ENCODE measurements around the gene UBE3C. TPM values are rescaled to one million over a fixed set of nuclear protein-coding genes. Genes with fewer than 3 reads are reported as not detected.

UBE3C gene
- total and polyA plus RNA-seq, 11 donors: 11.0 to 57.5 (median 48.1) TPM

DNA sequence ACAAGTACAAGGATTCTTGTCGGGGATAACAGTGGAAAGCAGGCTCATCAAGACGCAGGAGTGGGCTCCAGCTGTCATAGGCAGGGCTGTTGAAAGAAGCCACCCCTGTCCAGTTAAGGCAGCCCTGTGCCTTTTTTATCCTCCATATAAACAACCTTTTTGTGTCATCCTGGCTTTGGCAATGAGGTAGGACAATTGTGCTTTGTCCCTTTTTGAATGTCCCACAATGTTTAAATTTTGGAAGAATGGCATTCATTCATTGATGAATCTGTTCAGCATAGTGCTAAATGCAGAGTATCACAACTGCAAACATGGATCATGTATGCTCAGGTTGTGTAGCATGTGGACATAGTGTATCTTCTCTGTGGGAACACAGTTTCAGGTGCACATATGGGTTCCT lies 66.7 kb downstream of the UBE3C start:
- Histone ChIP-seq H3K9me3 (no peaks in the 10 kb centered on the region), H3K36me3 (peaks cover 0 to 93% (median 78%) of the 10 kb centered on the region in 9 donors), H3K27me3 (no peaks in the 10 kb centered on the region), H3K4me3 (no peak overlapping the region), H3K27ac (no peak overlapping the region), H3K4me1 (peaks cover 0 to 1% (median 0%) of the 10 kb centered on the region in 12 donors)
- ATAC-seq (no peak), DNase-seq (no peak)
- TF ChIP-seq POLR2A (IDR thresholded peaks at IDR 0.05): no peak
- TF ChIP-seq, protein P1, sequence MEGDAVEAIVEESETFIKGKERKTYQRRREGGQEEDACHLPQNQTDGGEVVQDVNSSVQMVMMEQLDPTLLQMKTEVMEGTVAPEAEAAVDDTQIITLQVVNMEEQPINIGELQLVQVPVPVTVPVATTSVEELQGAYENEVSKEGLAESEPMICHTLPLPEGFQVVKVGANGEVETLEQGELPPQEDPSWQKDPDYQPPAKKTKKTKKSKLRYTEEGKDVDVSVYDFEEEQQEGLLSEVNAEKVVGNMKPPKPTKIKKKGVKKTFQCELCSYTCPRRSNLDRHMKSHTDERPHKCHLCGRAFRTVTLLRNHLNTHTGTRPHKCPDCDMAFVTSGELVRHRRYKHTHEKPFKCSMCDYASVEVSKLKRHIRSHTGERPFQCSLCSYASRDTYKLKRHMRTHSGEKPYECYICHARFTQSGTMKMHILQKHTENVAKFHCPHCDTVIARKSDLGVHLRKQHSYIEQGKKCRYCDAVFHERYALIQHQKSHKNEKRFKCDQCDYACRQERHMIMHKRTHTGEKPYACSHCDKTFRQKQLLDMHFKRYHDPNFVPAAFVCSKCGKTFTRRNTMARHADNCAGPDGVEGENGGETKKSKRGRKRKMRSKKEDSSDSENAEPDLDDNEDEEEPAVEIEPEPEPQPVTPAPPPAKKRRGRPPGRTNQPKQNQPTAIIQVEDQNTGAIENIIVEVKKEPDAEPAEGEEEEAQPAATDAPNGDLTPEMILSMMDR (IDR thresholded peaks at IDR 0.05): no peak
- intact Hi-C loops (cut with DNase I): loop anchor here in 1 of 10 donors (10.0 kb wide), 1 partner anchor 61 kb away; no protein-coding TSS in a partner anchor
- WGBS, 4 donors: 76 to 92% (median 85%) methylated on average over 2 of the region's 2 CpGs

DNA sequence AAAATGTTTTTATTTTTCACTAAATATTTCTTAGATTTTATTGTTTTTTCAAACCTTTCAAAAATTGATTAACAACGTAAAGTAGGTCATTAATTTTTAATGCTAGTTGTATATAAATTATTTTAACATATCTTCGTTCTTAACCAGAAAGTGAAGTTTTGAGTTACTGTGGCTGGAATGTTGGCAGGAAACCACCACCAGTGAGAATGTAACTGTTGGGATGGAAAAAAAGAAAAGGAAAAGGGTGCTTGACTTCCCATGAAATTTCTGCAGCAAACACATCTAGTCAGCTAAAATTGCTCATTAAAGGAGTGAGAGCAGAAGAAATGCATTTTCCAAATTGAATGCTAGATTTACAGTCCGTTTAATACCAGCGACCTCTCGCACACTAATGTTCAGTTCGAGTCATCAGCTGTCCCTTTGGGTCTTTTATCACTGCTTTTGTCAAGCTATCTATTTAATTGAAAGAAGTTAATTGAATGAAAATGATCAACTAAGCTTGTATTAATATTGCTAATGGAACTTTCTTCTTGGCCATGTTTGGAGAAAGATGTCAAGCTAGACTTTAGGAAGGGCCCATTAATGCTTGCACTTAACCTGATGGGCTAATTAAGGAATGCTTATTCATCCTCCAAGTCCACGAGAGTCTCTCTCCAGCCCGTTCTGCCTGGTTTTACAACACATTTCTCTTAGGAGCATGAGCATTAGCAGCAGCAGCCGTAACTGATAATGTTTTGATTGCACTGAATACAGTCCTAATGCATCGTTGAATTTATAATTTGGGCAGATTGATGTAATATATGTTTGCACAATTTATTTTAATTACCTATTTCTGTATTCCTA lies 70.1 kb downstream of the UBE3C start:
- Histone ChIP-seq H3K27ac (no peak overlapping the region), H3K4me3 (no peak overlapping the region), H3K27me3 (no peaks in the 10 kb centered on the region), H3K9me3 (no peaks in the 10 kb centered on the region), H3K36me3 (peaks cover 0 to 84% (median 59%) of the 10 kb centered on the region in 9 donors), H3K4me1 (peaks cover 0 to 5% (median 0%) of the 10 kb centered on the region in 12 donors)
- DNase-seq: no peak
- intact Hi-C loops (cut with DNase I): loop anchor here in 1 of 10 donors (10.0 kb wide), 1 partner anchor 64 kb away; no protein-coding TSS in a partner anchor
- ATAC-seq: no peak
- TF ChIP-seq, protein P1 (IDR thresholded peaks at IDR 0.05): no peak
- no peak for TF ChIP-seq POLR2A (IDR thresholded peaks at IDR 0.05)
- 93 to 95% (median 94%) methylated on average over 10 of the region's 10 CpGs for WGBS, 4 donors

GRCh38 chr7:157210682-157211081 lies 72.0 kb downstream of the UBE3C start:
- intact Hi-C loops (cut with DNase I): no loop called here
- DNase-seq: no peak
- no peak for ATAC-seq
- Histone ChIP-seq H3K4me1 (peaks cover 0 to 5% (median 0%) of the 10 kb centered on the region in 12 donors), H3K4me3 (no peak overlapping the region), H3K9me3 (no peaks in the 10 kb centered on the region), H3K27ac (no peak overlapping the region), H3K27me3 (no peaks in the 10 kb centered on the region), H3K36me3 (peaks cover 0 to 82% (median 42%) of the 10 kb centered on the region in 9 donors)
- no peak for TF ChIP-seq POLR2A (IDR thresholded peaks at IDR 0.05)
- TF ChIP-seq, protein P1 (IDR thresholded peaks at IDR 0.05): no peak
- WGBS, 4 donors: 57 to 76% (median 64%) methylated on average over 5 of the region's 5 CpGs

DNA sequence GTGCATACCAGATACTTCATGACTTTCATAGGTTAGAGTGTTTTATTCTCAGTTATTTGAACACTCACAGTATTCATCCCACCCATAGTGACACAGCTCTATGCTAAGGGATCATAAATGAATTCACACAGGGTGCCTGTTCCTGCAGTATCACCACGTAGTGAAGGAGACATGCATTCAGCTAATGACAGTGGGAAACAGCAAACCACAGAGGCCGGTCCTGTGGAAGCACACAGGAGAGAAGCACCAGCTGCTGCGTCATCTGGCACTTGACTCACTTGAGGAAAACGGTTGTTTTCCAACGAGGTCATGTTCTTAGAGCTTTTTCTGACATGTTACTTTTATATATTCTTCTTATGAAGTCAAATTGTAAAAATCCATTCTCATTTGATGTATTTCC lies 73.0 kb downstream of the UBE3C start:
- intact Hi-C loops (cut with DNase I): no loop called here
- TF ChIP-seq POLR2A (IDR thresholded peaks at IDR 0.05): no peak
- TF ChIP-seq, protein P1 (IDR thresholded peaks at IDR 0.05): no peak
- H3K27ac ChIP-seq: no peak overlapping the region
- WGBS, 4 donors: 50 to 54% (median 52%) methylated on average over 5 of the region's 5 CpGs
- H3K36me3 ChIP-seq: peaks cover 0 to 84% (median 44%) of the 10 kb centered on the region in 9 donors
- H3K27me3 ChIP-seq: no peaks in the 10 kb centered on the region
- no peak overlapping the region for H3K4me3 ChIP-seq
- DNase-seq (no peak), ATAC-seq (no peak)
- no peaks in the 10 kb centered on the region for H3K9me3 ChIP-seq
- peaks cover 0 to 5% (median 0%) of the 10 kb centered on the region in 12 donors for H3K4me1 ChIP-seq
